ENCODE results near the gene HDAC5.

GRCh38 chr17:44071198-44071520 lies 52.3 kb downstream of the HDAC5 start:
- no peak for TF ChIP-seq GATA3 (IDR thresholded peaks at IDR 0.05; ENCODE audit: low read depth, low read length)
- TF ChIP-seq GATA2 (IDR thresholded peaks at IDR 0.05; ENCODE audit: low read depth, low read length): no peak

All from SH-SY5Y (cell line).